Kidney (tissue), 14 donors: ENCODE data around the gene ASCC3. TPM values are rescaled to one million over a fixed set of nuclear protein-coding genes. Genes with fewer than 3 reads are reported as not detected.

Experiments
- DNase-seq, 5 donors: peaks; one replicate each; pipeline ENCODE4 v3.0.0-alpha.2; 2013 to 2020
- FAIRE-seq: peaks from 2 replicates; lab custom pipeline; 2012; peaks lifted over from hg19 to GRCh38; lab: Jason Lieb, UNC
- H3K27ac ChIP-seq, 2 donors: one replicate each; pipeline ENCODE4 v1.7.0; 2013; ENCODE audit warnings: low read depth in 2 of 2, low read length in 2 of 2, inconsistent platforms in 1 of 2
- H3K27me3 ChIP-seq: one replicate; pipeline ENCODE4 v1.7.1; 2013; ENCODE audit warnings: low read length, inconsistent platforms; ENCODE audit not compliant: control insufficient read depth, insufficient read depth
- H3K36me3 ChIP-seq, 3 donors: one replicate each; pipeline versions ENCODE4 v1.7.0 to v1.7.1; 2013; ENCODE audit warnings: low read length in 3 of 3, control low read depth in 1 of 3, inconsistent platforms in 1 of 3; ENCODE audit not compliant: insufficient read depth in 3 of 3, control insufficient read depth in 2 of 3
- H3K4me1 ChIP-seq, 3 donors: one replicate each; pipeline versions ENCODE4 v1.7.0 to v1.7.1; 2013; ENCODE audit warnings: low read length in 3 of 3, inconsistent platforms in 1 of 3, low read depth in 1 of 3; ENCODE audit not compliant: control insufficient read depth in 2 of 3, insufficient read depth in 2 of 3
- H3K4me3 ChIP-seq, 3 donors: one replicate each; pipeline versions ENCODE4 v1.7.0 to v1.8.1; 2013; ENCODE audit warnings: low read length in 3 of 3, control low read depth in 1 of 3, inconsistent platforms in 1 of 3
- H3K9ac ChIP-seq, 3 donors: one replicate each; pipeline versions ENCODE4 v1.7.0 to v1.7.1; 2013; ENCODE audit warnings: low read length in 3 of 3, control low read depth in 1 of 3, inconsistent platforms in 1 of 3
- H3K9me3 ChIP-seq, 3 donors: one replicate each; pipeline versions ENCODE4 v1.7.0 to v1.7.1; 2013; ENCODE audit warnings: low read length in 3 of 3, control low read depth in 1 of 3, inconsistent platforms in 1 of 3; ENCODE audit not compliant: control insufficient read depth in 2 of 3, insufficient read depth in 1 of 3
- intact Hi-C: fragments of 100-400 bp; cut with DNase I; formaldehyde crosslinking; loops from one replicate; pipeline ENCODE4 v1.11.1; 2022
- polyA plus RNA-seq: library from polyadenylated mRNA; stranded (reverse); fragments of 350-450 nt; fragmentation: Illumina TruSeq; extraction: RNeasy Lipid Tissue Mini Kit (QIAGEN cat#74804); gene quantifications from one replicate; pipeline ENCODE4 v1.2.3, GENCODE V29; 2014; ENCODE audit warnings: low read depth, low replicate concordance; ENCODE audit not compliant: insufficient read depth
- total RNA-seq: library from RNA; stranded (reverse); fragmentation: NEBNext Ultra II Directional; extraction: Animal tissue kit (Norgen Biotek cat#: 25700); gene quantifications from one replicate; pipeline ENCODE4 v1.2.1, GENCODE V29; 2021
- TF ChIP-seq, protein P1 (sequence below): IDR thresholded peaks from 3 replicates; pipeline ENCODE4 v1.5.1; 2012; ENCODE audit warnings: mild to moderate bottlenecking, moderate library complexity, borderline replicate concordance; ENCODE audit not compliant: insufficient read depth; ENCODE audit errors: extremely low read depth
- donor health status: control.
- donor health status: control.
- donor health status: control.
- donor health status: control.
- donor health status: control.
- donor health status: DM: yes; HTN: yes; CAD: no.
- donor health status: Normal renal cell carcinoma (clear cell type).

The ASCC3 gene
- total and polyA plus RNA-seq, 2 donors from 2014 or later = 7.7 to 31.7 TPM

- Histone ChIP-seq H3K9me3 (peaks cover 0 to 3% (median 0%) of the 10 kb centered on the region in 3 donors), H3K4me1 (no peaks in the 10 kb centered on the region), H3K4me3 (no peak overlapping the region), H3K36me3 (peaks cover 0 to 2% (median 0%) of the 10 kb centered on the region in 3 donors), H3K9ac (no peak overlapping the region), H3K27me3 (no peaks in the 10 kb centered on the region), H3K27ac (no peak overlapping the region)
- intact Hi-C loops = no loop called here
- FAIRE-seq (no peak), DNase-seq (no peak)
- TF ChIP-seq, protein P1, sequence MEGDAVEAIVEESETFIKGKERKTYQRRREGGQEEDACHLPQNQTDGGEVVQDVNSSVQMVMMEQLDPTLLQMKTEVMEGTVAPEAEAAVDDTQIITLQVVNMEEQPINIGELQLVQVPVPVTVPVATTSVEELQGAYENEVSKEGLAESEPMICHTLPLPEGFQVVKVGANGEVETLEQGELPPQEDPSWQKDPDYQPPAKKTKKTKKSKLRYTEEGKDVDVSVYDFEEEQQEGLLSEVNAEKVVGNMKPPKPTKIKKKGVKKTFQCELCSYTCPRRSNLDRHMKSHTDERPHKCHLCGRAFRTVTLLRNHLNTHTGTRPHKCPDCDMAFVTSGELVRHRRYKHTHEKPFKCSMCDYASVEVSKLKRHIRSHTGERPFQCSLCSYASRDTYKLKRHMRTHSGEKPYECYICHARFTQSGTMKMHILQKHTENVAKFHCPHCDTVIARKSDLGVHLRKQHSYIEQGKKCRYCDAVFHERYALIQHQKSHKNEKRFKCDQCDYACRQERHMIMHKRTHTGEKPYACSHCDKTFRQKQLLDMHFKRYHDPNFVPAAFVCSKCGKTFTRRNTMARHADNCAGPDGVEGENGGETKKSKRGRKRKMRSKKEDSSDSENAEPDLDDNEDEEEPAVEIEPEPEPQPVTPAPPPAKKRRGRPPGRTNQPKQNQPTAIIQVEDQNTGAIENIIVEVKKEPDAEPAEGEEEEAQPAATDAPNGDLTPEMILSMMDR = no peak
Measured at GRCh38 chr6:100574836-100575235, 306.3 kb downstream of the ASCC3 start.

DNA sequence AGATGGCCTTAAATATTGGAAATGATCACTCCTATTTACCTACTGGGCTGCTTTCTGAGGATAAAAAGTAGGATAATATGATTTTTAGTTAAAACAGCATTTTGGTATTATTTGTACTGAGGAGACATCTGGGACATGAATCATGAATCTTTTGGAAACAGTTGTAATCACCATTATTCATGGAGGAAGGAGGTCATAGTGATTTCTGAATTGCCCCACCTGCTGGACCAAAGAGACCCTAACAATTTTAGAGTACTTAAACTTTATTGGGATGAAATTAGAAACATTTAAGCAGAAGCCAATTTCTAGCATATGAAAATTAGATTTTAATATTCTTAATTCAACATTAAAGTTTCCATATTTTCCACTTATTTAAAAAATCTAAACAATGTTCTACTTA, 308.0 kb downstream of the ASCC3 start:
- peaks cover 0 to 2% (median 0%) of the 10 kb centered on the region in 3 donors for H3K36me3 ChIP-seq
- TF ChIP-seq, protein P1 = no peak
- peak; percentile 54 for FAIRE-seq
- H3K27ac ChIP-seq = no peak overlapping the region
- H3K4me1 ChIP-seq = no peaks in the 10 kb centered on the region
- intact Hi-C loops = no loop called here
- no peak overlapping the region for H3K4me3 ChIP-seq
- H3K9ac ChIP-seq = no peak overlapping the region
- no peaks in the 10 kb centered on the region for H3K27me3 ChIP-seq
- peak in 1 of 5 donors; percentile 16 for DNase-seq
- no peaks in the 10 kb centered on the region for H3K9me3 ChIP-seq

DNA sequence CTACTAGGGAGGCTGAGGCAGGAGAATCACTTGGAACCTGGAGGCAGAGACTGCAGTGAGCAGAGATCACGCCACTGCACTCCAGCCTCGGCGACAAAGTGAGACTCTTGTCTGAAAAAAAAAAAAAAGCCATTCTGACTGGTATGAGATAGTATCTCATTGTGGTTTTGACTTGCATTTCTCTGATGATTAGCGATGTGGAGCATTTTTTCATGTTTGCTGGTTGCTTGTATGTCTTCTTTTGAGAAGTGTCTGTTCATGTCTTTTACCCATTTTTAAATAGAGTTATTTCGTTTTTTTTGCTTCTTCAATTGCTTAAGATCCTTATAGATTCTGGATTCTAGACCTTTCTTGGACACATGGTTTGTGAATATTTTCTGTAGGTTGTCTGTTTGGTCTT, 312.9 kb downstream of the ASCC3 start:
- FAIRE-seq (no peak), DNase-seq (no peak)
- TF ChIP-seq, protein P1 = no peak
- no peak overlapping the region for H3K27ac ChIP-seq
- H3K9me3 ChIP-seq = no peaks in the 10 kb centered on the region
- intact Hi-C loops = no loop called here
- H3K9ac ChIP-seq = no peak overlapping the region
- no peaks in the 10 kb centered on the region for H3K4me1 ChIP-seq
- no peaks in the 10 kb centered on the region for H3K27me3 ChIP-seq
- H3K36me3 ChIP-seq = peaks cover 0 to 2% (median 0%) of the 10 kb centered on the region in 3 donors
- H3K4me3 ChIP-seq = no peak overlapping the region

DNA sequence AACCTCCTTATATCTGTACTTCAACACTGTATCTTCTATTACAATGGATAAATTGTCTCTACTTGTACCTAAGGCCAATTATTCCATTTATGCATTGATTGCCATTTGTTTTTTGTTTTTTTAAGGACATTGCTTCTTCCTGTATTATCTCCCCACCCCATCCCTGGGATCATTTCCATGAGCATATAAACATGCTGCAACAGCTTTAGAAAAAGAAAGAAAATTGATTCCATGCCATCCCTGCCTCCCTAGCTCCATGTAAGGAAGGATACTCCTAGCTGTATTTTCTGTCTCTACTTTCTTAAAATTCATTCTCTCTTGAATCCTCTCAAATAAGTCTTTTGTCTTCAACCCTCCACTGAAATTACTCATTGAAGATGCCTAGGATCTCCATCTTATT, 314.6 kb downstream of the ASCC3 start:
- DNase-seq (no peak), FAIRE-seq (no peak)
- Histone ChIP-seq H3K27ac (no peak overlapping the region), H3K9me3 (no peaks in the 10 kb centered on the region), H3K4me1 (no peaks in the 10 kb centered on the region), H3K27me3 (no peaks in the 10 kb centered on the region), H3K4me3 (no peak overlapping the region), H3K9ac (no peak overlapping the region), H3K36me3 (no peaks in the 10 kb centered on the region)
- intact Hi-C loops = no loop called here
- TF ChIP-seq, protein P1 = no peak
